GM21529 (cell line): ENCODE measurements around the gene KLHL17.

Experiments used
- ATAC-seq: cut with Tn5 transposase; IDR thresholded peaks from one replicate; pipeline ENCODE4 v1.9.1; 2021; ENCODE audit not compliant: unreplicated experiment

Gene KLHL17

GRCh38 chr1:921011-921837 lies 39.2 kb upstream of the KLHL17 start:
- no peak for ATAC-seq

- no peak for ATAC-seq
Measured at GRCh38 chr1:923131-923990, 37.0 kb upstream of the KLHL17 start, which contains the start of gene SAMD11. Gene SAMD11 (plus strand): TSS chr1:923923. CDS start chr1:924432, 509 bp downstream.

- no peak for ATAC-seq
Measured at GRCh38 chr1:923991-924655, 36.3 kb upstream of the KLHL17 start.

- no peak for ATAC-seq
Measured at GRCh38 chr1:924656-925560, 35.5 kb upstream of the KLHL17 start.

- no peak for ATAC-seq
Measured at GRCh38 chr1:925561-926421, 34.6 kb upstream of the KLHL17 start.

GRCh38 chr1:927234-927633 lies 33.1 kb upstream of the KLHL17 start:
- no peak for ATAC-seq

GRCh38 chr1:927748-928147 lies 32.6 kb upstream of the KLHL17 start:
- no peak for ATAC-seq

GRCh38 chr1:928825-929661 lies 31.3 kb upstream of the KLHL17 start:
- no peak for ATAC-seq

GRCh38 chr1:929712-930632 lies 30.4 kb upstream of the KLHL17 start:
- ATAC-seq: no peak

- ATAC-seq: no peak
Measured at GRCh38 chr1:930633-931138, 29.7 kb upstream of the KLHL17 start.

- no peak for ATAC-seq
Measured at GRCh38 chr1:931380-932172, 28.8 kb upstream of the KLHL17 start.

- no peak for ATAC-seq
Measured at GRCh38 chr1:932173-932510, 28.2 kb upstream of the KLHL17 start.

- ATAC-seq: no peak
Measured at GRCh38 chr1:932776-933602, 27.4 kb upstream of the KLHL17 start.

- ATAC-seq: no peak
Measured at GRCh38 chr1:933603-933940, 26.8 kb upstream of the KLHL17 start.

- no peak for ATAC-seq
Measured at GRCh38 chr1:934991-935750, 25.2 kb upstream of the KLHL17 start.
